Smooth muscle cell (in vitro differentiated cells): ENCODE data around the gene LTBP1. TPM values are rescaled to one million over a fixed set of nuclear protein-coding genes. Genes with fewer than 3 reads are reported as not detected.

Experiments
- DNase-seq: peaks from one replicate; lab custom pipeline; 2025; ENCODE audit not compliant: unreplicated experiment; lab: John Stamatoyannopoulos, UW
- H2AFZ ChIP-seq: fragments of 200-600 bp; sonication (generic); 2 replicates; pipeline ENCODE4 v1.6.0; 2016; ENCODE audit warnings: antibody characterized with exemption, low read depth, mild to moderate bottlenecking
- H3F3A ChIP-seq: fragments of 200-600 bp; sonication (generic); 2 replicates; pipeline ENCODE4 v1.6.0; 2017; ENCODE audit warnings: antibody characterized with exemption, low read depth
- H3K27ac ChIP-seq: fragments of 200-600 bp; sonication (generic); 2 replicates; pipeline ENCODE4 v1.5.1; 2016; ENCODE audit warnings: low read depth, mild to moderate bottlenecking
- H3K27me3 ChIP-seq: fragments of 200-600 bp; sonication (generic); 2 replicates; pipeline ENCODE4 v1.6.1; 2016; ENCODE audit warnings: low read depth, mild to moderate bottlenecking
- H3K36me3 ChIP-seq: fragments of 200-600 bp; sonication (generic); 2 replicates; pipeline ENCODE4 v1.5.1; 2016; ENCODE audit warnings: low read depth
- H3K4me1 ChIP-seq: fragments of 200-600 bp; sonication (generic); 2 replicates; pipeline ENCODE4 v1.5.1; 2016; ENCODE audit warnings: low read depth
- H3K4me2 ChIP-seq: fragments of 200-600 bp; sonication (generic); 2 replicates; pipeline ENCODE4 v1.6.0; 2016; ENCODE audit warnings: mild to moderate bottlenecking
- H3K4me3 ChIP-seq: fragments of 200-600 bp; sonication (generic); 2 replicates; pipeline ENCODE4 v1.5.1; 2016; ENCODE audit warnings: mild to moderate bottlenecking
- H3K79me2 ChIP-seq: fragments of 200-600 bp; sonication (generic); 2 replicates; pipeline ENCODE4 v1.6.0; 2016; ENCODE audit warnings: low read depth, mild to moderate bottlenecking
- H3K9ac ChIP-seq: fragments of 200-600 bp; sonication (generic); 2 replicates; pipeline ENCODE4 v1.6.0; 2016; ENCODE audit warnings: low read depth
- H3K9me3 ChIP-seq: fragments of 200-600 bp; sonication (generic); replicated peaks from 2 replicates; pipeline ENCODE4 v1.5.1; 2016; ENCODE audit warnings: low read depth
- H4K20me1 ChIP-seq: fragments of 200-600 bp; sonication (generic); 2 replicates; pipeline ENCODE4 v1.6.0; 2016; ENCODE audit warnings: low read depth
- CTCF ChIP-seq: fragments of 200-600 bp; sonication (generic); IDR thresholded peaks from 2 replicates; pipeline ENCODE4 v1.5.1; 2017; ENCODE audit warnings: borderline replicate concordance, mild to moderate bottlenecking, antibody characterized with exemption; ENCODE audit not compliant: insufficient read depth, poor library complexity, severe bottlenecking
- WGBS: methylation state at CpG from one replicate; pipeline ENCODE4 v1.1.7; 2016; ENCODE audit warnings: low lambda C conversion rate; 5-methylcytosine and 5-hydroxymethylcytosine counted together
- polyA plus RNA-seq: library from polyadenylated mRNA; unstranded; fragments of >200 nt; fragmentation: Nextera tagmentation; extraction: Ambion mirVana; gene quantifications from 2 replicates; pipeline ENCODE4 v1.2.1, GENCODE V29; 2016
- total RNA-seq: library from RNA; depleted of rRNA; stranded (reverse); fragments of >200 nt; gene quantifications from 2 replicates; pipeline ENCODE4 v1.2.3, GENCODE V29; 2014

Gene LTBP1
- total and polyA plus RNA-seq, 2 experiments from 2014 or later = 146 to 250 TPM

GRCh38 chr2:33240178-33240577, 293.4 kb downstream of the LTBP1 start:
- Histone ChIP-seq H3K27ac (peak overlapping the region; percentile 1), H3F3A (peaks cover 35% of the 10 kb centered on the region), H3K79me2 (peaks cover 9% of the 10 kb centered on the region), H3K9me3 (no peaks in the 10 kb centered on the region), H3K4me2 (no peak overlapping the region), H4K20me1 (peaks cover 3% of the 10 kb centered on the region), H2AFZ (no peak overlapping the region), H3K4me3 (no peak overlapping the region), H3K36me3 (no peaks in the 10 kb centered on the region), H3K4me1 (no peaks in the 10 kb centered on the region), H3K27me3 (no peaks in the 10 kb centered on the region), H3K9ac (no peak overlapping the region)
- WGBS = 54% methylated on average over 4 of the region's 4 CpGs
- no peak for DNase-seq
- no peak for TF ChIP-seq CTCF

GRCh38 chr2:33241072-33241471, 294.3 kb downstream of the LTBP1 start:
- no peak overlapping the region for H3K9ac ChIP-seq
- H2AFZ ChIP-seq = no peak overlapping the region

GRCh38 chr2:33241581-33241980, 294.8 kb downstream of the LTBP1 start:
- peaks cover 9% of the 10 kb centered on the region for H3K79me2 ChIP-seq
- peak overlapping the region; percentile 84 for H3K27ac ChIP-seq
- DNase-seq = no peak

More at GRCh38 chr2:33241072-33241471, 294.3 kb downstream of the LTBP1 start:
- peaks cover 9% of the 10 kb centered on the region for H3K79me2 ChIP-seq
- no peak for TF ChIP-seq CTCF
- H3K27me3 ChIP-seq = no peaks in the 10 kb centered on the region
- no peak overlapping the region for H3K4me2 ChIP-seq
- peaks cover 3% of the 10 kb centered on the region for H4K20me1 ChIP-seq
- no peak overlapping the region for H3K4me3 ChIP-seq
- WGBS = 95% methylated on average over 5 of the region's 5 CpGs
- no peaks in the 10 kb centered on the region for H3K9me3 ChIP-seq
- H3K27ac ChIP-seq = peak overlapping the region; percentile 84
- DNase-seq = no peak
- H3K36me3 ChIP-seq = no peaks in the 10 kb centered on the region
- no peaks in the 10 kb centered on the region for H3K4me1 ChIP-seq
- H3F3A ChIP-seq = peaks cover 33% of the 10 kb centered on the region

More at GRCh38 chr2:33241581-33241980, 294.8 kb downstream of the LTBP1 start:
- WGBS = 80% methylated on average over 3 of the region's 3 CpGs
- Histone ChIP-seq H3K36me3 (no peaks in the 10 kb centered on the region), H3K4me1 (no peaks in the 10 kb centered on the region), H3K4me3 (no peak overlapping the region), H3F3A (peaks cover 28% of the 10 kb centered on the region), H2AFZ (no peak overlapping the region), H3K9ac (no peak overlapping the region), H3K27me3 (no peaks in the 10 kb centered on the region), H4K20me1 (no peaks in the 10 kb centered on the region), H3K9me3 (no peaks in the 10 kb centered on the region), H3K4me2 (no peak overlapping the region)
- TF ChIP-seq CTCF = no peak
